ENCODE measurements around the gene PKN3.

Gene PKN3

GRCh38 chr9:128735373-128735772, 33.1 kb downstream of the PKN3 start:
- no peak for DNase-seq (ENCODE audit: extremely low read depth, insufficient read length)
- H3K27me3 ChIP-seq (replicated peaks; ENCODE audit: control insufficient read depth, insufficient read depth, low read length), result no peaks in the 10 kb centered on the region
- TF ChIP-seq CTCF (IDR thresholded peaks at IDR 0.05; ENCODE audit: insufficient read depth, low read length, poor library complexity, severe bottlenecking), result no peak
- peaks cover 7% of the 10 kb centered on the region for H3K36me3 ChIP-seq (ENCODE audit: control insufficient read depth, insufficient read depth, low read length)
- no peak overlapping the region for H3K4me3 ChIP-seq (replicated peaks; ENCODE audit: low read depth, low read length)

GRCh38 chr9:128742401-128742800, 40.1 kb downstream of the PKN3 start:
- no peak overlapping the region for H3K4me3 ChIP-seq (replicated peaks; ENCODE audit: low read depth, low read length)
- TF ChIP-seq CTCF (IDR thresholded peaks at IDR 0.05; ENCODE audit: insufficient read depth, low read length, poor library complexity, severe bottlenecking), result no peak
- no peak for DNase-seq (ENCODE audit: extremely low read depth, insufficient read length)

GRCh38 chr9:128743421-128743820, 41.1 kb downstream of the PKN3 start:
- H3K4me3 ChIP-seq (replicated peaks; ENCODE audit: low read depth, low read length), result no peak overlapping the region

More at GRCh38 chr9:128742401-128742800, 40.1 kb downstream of the PKN3 start:
- H3K27me3 ChIP-seq (replicated peaks; ENCODE audit: control insufficient read depth, insufficient read depth, low read length), result no peaks in the 10 kb centered on the region
- peaks cover 4% of the 10 kb centered on the region; the same call in 1 of the 2 replicates for H3K36me3 ChIP-seq (ENCODE audit: control insufficient read depth, insufficient read depth, low read length)

GRCh38 chr9:128747241-128747640, 44.9 kb downstream of the PKN3 start:
- TF ChIP-seq CTCF (IDR thresholded peaks at IDR 0.05; ENCODE audit: insufficient read depth, low read length, poor library complexity, severe bottlenecking), result no peak
- no peaks in the 10 kb centered on the region for H3K27me3 ChIP-seq (replicated peaks; ENCODE audit: control insufficient read depth, insufficient read depth, low read length)
- no peak for DNase-seq (ENCODE audit: extremely low read depth, insufficient read length)
- H3K36me3 ChIP-seq (ENCODE audit: control insufficient read depth, insufficient read depth, low read length), result peaks cover 11% of the 10 kb centered on the region
- no peak overlapping the region for H3K4me3 ChIP-seq (replicated peaks; ENCODE audit: low read depth, low read length)

More at GRCh38 chr9:128743421-128743820, 41.1 kb downstream of the PKN3 start:
- DNase-seq (ENCODE audit: extremely low read depth, insufficient read length), result no peak
- H3K36me3 ChIP-seq (ENCODE audit: control insufficient read depth, insufficient read depth, low read length), result peaks cover 4% of the 10 kb centered on the region; the same call in 1 of the 2 replicates
- TF ChIP-seq CTCF (IDR thresholded peaks at IDR 0.05; ENCODE audit: insufficient read depth, low read length, poor library complexity, severe bottlenecking), result no peak
- H3K27me3 ChIP-seq (replicated peaks; ENCODE audit: control insufficient read depth, insufficient read depth, low read length), result no peaks in the 10 kb centered on the region

GRCh38 chr9:128750926-128751595, 48.8 kb downstream of the PKN3 start:
- DNase-seq (ENCODE audit: extremely low read depth, insufficient read length), result no peak
- no peak for TF ChIP-seq CTCF (IDR thresholded peaks at IDR 0.05; ENCODE audit: insufficient read depth, low read length, poor library complexity, severe bottlenecking)
- H3K4me3 ChIP-seq (replicated peaks; ENCODE audit: low read depth, low read length), result no peak overlapping the region
- H3K36me3 ChIP-seq (ENCODE audit: control insufficient read depth, insufficient read depth, low read length), result peaks cover 11% of the 10 kb centered on the region
- no peaks in the 10 kb centered on the region for H3K27me3 ChIP-seq (replicated peaks; ENCODE audit: control insufficient read depth, insufficient read depth, low read length)

Data from GM06990 (cell line).